GM23338 (cell line): Measurements from ENCODE around the gene DIP2B. TPM values are rescaled to one million over a fixed set of nuclear protein-coding genes. Genes with fewer than 3 reads are reported as not detected.

Experiments used
- ATAC-seq: fragments of 200-7000 bp; cut with Tn5 transposase; 3 replicates; pipeline ENCODE4 v1.9.1; 2020
- DNase-seq: peaks from one replicate; pipeline ENCODE4 v3.0.0-alpha.2; 2015; ENCODE audit warnings: low spot score
- H2AFZ ChIP-seq: fragments of 200-600 bp; sonication (generic); 2 replicates; pipeline ENCODE4 v1.8.0; 2016; ENCODE audit warnings: antibody characterized with exemption, mild to moderate bottlenecking, moderate library complexity
- H3F3A ChIP-seq: fragments of 200-600 bp; sonication (generic); replicated peaks from 2 replicates; pipeline ENCODE4 v1.8.0; 2017; ENCODE audit warnings: antibody characterized with exemption, mixed run types, low read depth
- H3K27ac ChIP-seq: fragments of 200-600 bp; sonication (generic); 2 replicates; pipeline ENCODE4 v1.6.1; 2016; ENCODE audit warnings: low read depth
- H3K27me3 ChIP-seq: fragments of 200-600 bp; sonication (generic); 2 replicates; pipeline ENCODE4 v1.8.0; 2016; ENCODE audit warnings: mild to moderate bottlenecking, mixed run types, moderate library complexity; ENCODE audit not compliant: insufficient read depth
- H3K36me3 ChIP-seq: fragments of 200-600 bp; sonication (generic); 2 replicates; pipeline ENCODE4 v1.8.0; 2016; ENCODE audit warnings: mild to moderate bottlenecking; ENCODE audit not compliant: insufficient read depth
- H3K4me1 ChIP-seq: fragments of 200-600 bp; sonication (generic); 2 replicates; pipeline ENCODE4 v1.8.0; 2016; ENCODE audit warnings: mild to moderate bottlenecking, moderate library complexity; ENCODE audit not compliant: insufficient read depth
- H3K4me2 ChIP-seq: fragments of 200-600 bp; sonication (generic); 2 replicates; pipeline ENCODE4 v1.7.1; 2017; ENCODE audit warnings: mixed run types
- H3K4me3 ChIP-seq: fragments of 200-600 bp; sonication (generic); 2 replicates; pipeline ENCODE4 v1.6.1; 2016; ENCODE audit warnings: mixed run types
- H3K79me2 ChIP-seq: fragments of 200-600 bp; sonication (generic); replicated peaks from 2 replicates; pipeline ENCODE4 v1.8.0; 2017; ENCODE audit warnings: mild to moderate bottlenecking; ENCODE audit not compliant: insufficient read depth
- H3K9me2 ChIP-seq: fragments of 200-600 bp; sonication (generic); 2 replicates; pipeline ENCODE4 v1.8.0; 2017; ENCODE audit not compliant: insufficient read depth
- H4K20me1 ChIP-seq: fragments of 200-600 bp; sonication (generic); replicated peaks from 2 replicates; pipeline ENCODE4 v1.8.0; 2017; ENCODE audit warnings: mild to moderate bottlenecking; ENCODE audit not compliant: insufficient read depth
- H3K27ac Mint-ChIP-seq: 2 replicates; pipeline ENCODE4 v1.8.0; 2020; ENCODE audit warnings: inconsistent platforms, mild to moderate bottlenecking, moderate library complexity, mixed read lengths
- H3K27me3 Mint-ChIP-seq: 3 replicates; pipeline ENCODE4 v1.8.0; 2022; ENCODE audit warnings: low read depth, mild to moderate bottlenecking, moderate library complexity, mixed read lengths, inconsistent platforms; ENCODE audit not compliant: insufficient read depth, poor library complexity
- H3K36me3 Mint-ChIP-seq: 3 replicates; pipeline ENCODE4 v1.8.0; 2021; ENCODE audit warnings: low read depth, mild to moderate bottlenecking, inconsistent platforms, moderate library complexity, mixed read lengths
- H3K4me1 Mint-ChIP-seq: 3 replicates; pipeline ENCODE4 v1.8.0; 2020; ENCODE audit warnings: mild to moderate bottlenecking, inconsistent platforms, mixed read lengths
- H3K4me3 Mint-ChIP-seq: 3 replicates; pipeline ENCODE4 v1.8.0; 2021; ENCODE audit warnings: moderate library complexity, mild to moderate bottlenecking, inconsistent platforms, mixed read lengths
- H3K9me3 Mint-ChIP-seq: 3 replicates; pipeline ENCODE4 v1.8.0; 2020; ENCODE audit warnings: moderate library complexity, mild to moderate bottlenecking, inconsistent platforms, mixed read lengths
- CREB1 ChIP-seq: fragments of 250-450 bp; sonication (Bioruptor Pico); IDR thresholded peaks from 2 replicates; pipeline ENCODE4 v1.5.0; 2020; ENCODE audit warnings: low read depth, mild to moderate bottlenecking, moderate library complexity
- CTCF ChIP-seq, 2 experiments: fragments of 200-600 bp in 1 of 2; sonication (generic) in 1 of 2; conservative IDR thresholded peaks; 2 replicates each; pipeline versions ENCODE4 v1.5.1 to v1.6.1; 2016 to 2017; ENCODE audit warnings: antibody characterized with exemption in 2 of 2, low read depth in 2 of 2, mild to moderate bottlenecking in 2 of 2, moderate library complexity in 1 of 2
- EZH2 ChIP-seq: fragments of 200-600 bp; sonication (generic); IDR thresholded peaks from one replicate; pipeline ENCODE4 v1.8.0; 2017; ENCODE audit warnings: antibody characterized with exemption, mild to moderate bottlenecking, low read depth; ENCODE audit not compliant: unreplicated experiment
- JUNB ChIP-seq: IDR thresholded peaks from one replicate; pipeline ENCODE4 v1.6.1; 2016; ENCODE audit warnings: antibody characterized with exemption; ENCODE audit not compliant: unreplicated experiment
- ZNF114 ChIP-seq: fragments of 250-450 bp; sonication (Bioruptor Pico); IDR thresholded peaks from 2 replicates; pipeline ENCODE4 v1.5.0; 2020; ENCODE audit warnings: mild to moderate bottlenecking, moderate library complexity
- ZNF331 ChIP-seq: fragments of 250-450 bp; sonication (Bioruptor Pico); IDR thresholded peaks from 2 replicates; pipeline ENCODE4 v1.5.0; 2020; ENCODE audit warnings: low read depth, mild to moderate bottlenecking, moderate library complexity
- polyA plus RNA-seq: library from polyadenylated mRNA; unstranded; fragments of >200 nt; fragmentation: Nextera tagmentation; extraction: Ambion mirVana; gene quantifications from 2 replicates; pipeline ENCODE4 v1.2.1, GENCODE V29; 2016
- total RNA-seq: library from RNA; depleted of rRNA; stranded (reverse); fragments of >200 nt; shearing (Covaris generic); gene quantifications from 2 replicates; pipeline ENCODE4 v1.2.3, GENCODE V29; 2014
- TF ChIP-seq, protein P1 (sequence below): IDR thresholded peaks from one replicate; pipeline ENCODE4 v1.6.1; 2018; ENCODE audit warnings: antibody characterized with exemption; ENCODE audit not compliant: unreplicated experiment

DIP2B gene
- total and polyA plus RNA-seq, 2 experiments from 2014 or later: 8.0 to 36.4 TPM

DNA sequence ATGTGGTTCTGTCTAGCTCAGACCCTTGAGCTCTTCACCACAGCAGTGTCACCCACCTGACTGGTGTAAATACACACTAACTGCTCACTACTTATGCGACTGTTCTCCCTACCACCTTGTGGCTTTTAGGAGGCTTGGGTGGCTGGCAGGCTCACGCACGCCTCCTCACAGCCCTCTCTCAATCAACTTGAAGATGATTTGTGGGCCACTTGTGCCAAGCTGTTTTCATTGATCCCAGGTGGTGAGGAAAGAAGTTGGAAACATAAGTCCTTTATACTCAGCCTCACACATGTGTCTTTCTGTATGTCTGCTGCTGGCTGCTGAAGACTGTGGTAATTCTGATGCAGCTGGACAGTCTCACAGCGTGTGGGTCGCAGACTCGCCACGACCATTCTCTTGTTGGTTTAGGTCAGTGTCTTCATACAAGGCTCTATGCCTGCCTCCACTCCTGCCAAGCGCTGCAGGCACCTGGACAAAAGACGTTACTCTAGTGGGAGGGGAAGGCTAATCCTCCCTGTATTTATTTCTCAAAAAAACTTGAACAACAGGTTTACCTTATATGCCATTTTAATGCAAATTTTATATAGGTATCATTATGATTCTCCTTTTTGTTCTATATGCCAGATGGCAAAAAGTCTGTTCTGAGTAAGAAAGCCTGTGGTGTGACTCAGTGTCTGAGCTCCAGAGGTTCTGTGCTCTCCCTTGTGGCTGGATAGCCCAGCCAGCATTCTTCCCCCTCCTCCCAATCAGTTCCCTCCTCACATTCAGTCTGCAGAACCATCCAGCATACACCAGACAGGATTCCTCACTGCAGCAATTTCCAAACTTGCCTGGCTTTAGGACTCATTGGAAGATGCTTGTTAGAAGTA lies 115.6 kb downstream of the DIP2B start:
- Mint-ChIP-seq H3K4me1 (peaks cover 59% of the 10 kb centered on the region), H3K27ac (peak overlapping the region; percentile 94), H3K36me3 (no peaks in the 10 kb centered on the region), H3K4me3 (no peak overlapping the region), H3K27me3 (peaks cover 1% of the 10 kb centered on the region), H3K9me3 (no peaks in the 10 kb centered on the region)
- Histone ChIP-seq H3K27ac (peak overlapping the region; percentile 86), H4K20me1 (no peaks in the 10 kb centered on the region), H3K9me2 (no peaks in the 10 kb centered on the region), H3K4me1 (peaks cover 49% of the 10 kb centered on the region), H3K79me2 (peaks cover 77% of the 10 kb centered on the region), H2AFZ (no peak overlapping the region), H3K27me3 (no peaks in the 10 kb centered on the region), H3K4me2 (peak overlapping the region; percentile 56; the same call in 1 of the 2 replicates), H3K4me3 (no peak overlapping the region), H3K36me3 (no peaks in the 10 kb centered on the region), H3F3A (no peaks in the 10 kb centered on the region; the same call in 1 of the 2 replicates)
- TF ChIP-seq CTCF (conservative IDR thresholded peaks at IDR 0.05; ENCODE audit: low read depth in 2 of 2) (no peak), JUNB (no peak), CREB1 (CRISPR knock-in tag) (no peak)
- TF ChIP-seq, protein P1, sequence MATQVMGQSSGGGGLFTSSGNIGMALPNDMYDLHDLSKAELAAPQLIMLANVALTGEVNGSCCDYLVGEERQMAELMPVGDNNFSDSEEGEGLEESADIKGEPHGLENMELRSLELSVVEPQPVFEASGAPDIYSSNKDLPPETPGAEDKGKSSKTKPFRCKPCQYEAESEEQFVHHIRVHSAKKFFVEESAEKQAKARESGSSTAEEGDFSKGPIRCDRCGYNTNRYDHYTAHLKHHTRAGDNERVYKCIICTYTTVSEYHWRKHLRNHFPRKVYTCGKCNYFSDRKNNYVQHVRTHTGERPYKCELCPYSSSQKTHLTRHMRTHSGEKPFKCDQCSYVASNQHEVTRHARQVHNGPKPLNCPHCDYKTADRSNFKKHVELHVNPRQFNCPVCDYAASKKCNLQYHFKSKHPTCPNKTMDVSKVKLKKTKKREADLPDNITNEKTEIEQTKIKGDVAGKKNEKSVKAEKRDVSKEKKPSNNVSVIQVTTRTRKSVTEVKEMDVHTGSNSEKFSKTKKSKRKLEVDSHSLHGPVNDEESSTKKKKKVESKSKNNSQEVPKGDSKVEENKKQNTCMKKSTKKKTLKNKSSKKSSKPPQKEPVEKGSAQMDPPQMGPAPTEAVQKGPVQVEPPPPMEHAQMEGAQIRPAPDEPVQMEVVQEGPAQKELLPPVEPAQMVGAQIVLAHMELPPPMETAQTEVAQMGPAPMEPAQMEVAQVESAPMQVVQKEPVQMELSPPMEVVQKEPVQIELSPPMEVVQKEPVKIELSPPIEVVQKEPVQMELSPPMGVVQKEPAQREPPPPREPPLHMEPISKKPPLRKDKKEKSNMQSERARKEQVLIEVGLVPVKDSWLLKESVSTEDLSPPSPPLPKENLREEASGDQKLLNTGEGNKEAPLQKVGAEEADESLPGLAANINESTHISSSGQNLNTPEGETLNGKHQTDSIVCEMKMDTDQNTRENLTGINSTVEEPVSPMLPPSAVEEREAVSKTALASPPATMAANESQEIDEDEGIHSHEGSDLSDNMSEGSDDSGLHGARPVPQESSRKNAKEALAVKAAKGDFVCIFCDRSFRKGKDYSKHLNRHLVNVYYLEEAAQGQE: no peak
- ATAC-seq (peak; percentile 83), DNase-seq (peak; percentile 46)

- ATAC-seq (no peak), DNase-seq (no peak)
- H3K4me1 Mint-ChIP-seq: peaks cover 60% of the 10 kb centered on the region
- no peaks in the 10 kb centered on the region for H3K36me3 Mint-ChIP-seq
- TF ChIP-seq CREB1 (CRISPR knock-in tag): no peak
- TF ChIP-seq ZNF331: no peak
- TF ChIP-seq ZNF114 (CRISPR knock-in tag): no peak
- no peak for TF ChIP-seq EZH2
- Histone ChIP-seq H3K79me2 (peaks cover 70% of the 10 kb centered on the region), H2AFZ (no peak overlapping the region), H3K27ac (peak overlapping the region; percentile 86), H3F3A (no peaks in the 10 kb centered on the region; the same call in 1 of the 2 replicates), H3K4me2 (peak overlapping the region; percentile 56), H3K9me2 (no peaks in the 10 kb centered on the region), H3K36me3 (no peaks in the 10 kb centered on the region), H4K20me1 (no peaks in the 10 kb centered on the region), H3K4me1 (peaks cover 49% of the 10 kb centered on the region), H3K4me3 (no peak overlapping the region), H3K27me3 (no peaks in the 10 kb centered on the region)
- peak overlapping the region; percentile 93 for H3K27ac Mint-ChIP-seq
- peaks cover 1% of the 10 kb centered on the region for H3K27me3 Mint-ChIP-seq
- no peaks in the 10 kb centered on the region for H3K9me3 Mint-ChIP-seq
- no peak overlapping the region; the same call in 2 of the 3 replicates for H3K4me3 Mint-ChIP-seq
Observed at GRCh38 chr12:50620978-50621360, 116.2 kb downstream of the DIP2B start.
